Measurements from ENCODE around the gene MTA1.

MTA1 gene

DNA sequence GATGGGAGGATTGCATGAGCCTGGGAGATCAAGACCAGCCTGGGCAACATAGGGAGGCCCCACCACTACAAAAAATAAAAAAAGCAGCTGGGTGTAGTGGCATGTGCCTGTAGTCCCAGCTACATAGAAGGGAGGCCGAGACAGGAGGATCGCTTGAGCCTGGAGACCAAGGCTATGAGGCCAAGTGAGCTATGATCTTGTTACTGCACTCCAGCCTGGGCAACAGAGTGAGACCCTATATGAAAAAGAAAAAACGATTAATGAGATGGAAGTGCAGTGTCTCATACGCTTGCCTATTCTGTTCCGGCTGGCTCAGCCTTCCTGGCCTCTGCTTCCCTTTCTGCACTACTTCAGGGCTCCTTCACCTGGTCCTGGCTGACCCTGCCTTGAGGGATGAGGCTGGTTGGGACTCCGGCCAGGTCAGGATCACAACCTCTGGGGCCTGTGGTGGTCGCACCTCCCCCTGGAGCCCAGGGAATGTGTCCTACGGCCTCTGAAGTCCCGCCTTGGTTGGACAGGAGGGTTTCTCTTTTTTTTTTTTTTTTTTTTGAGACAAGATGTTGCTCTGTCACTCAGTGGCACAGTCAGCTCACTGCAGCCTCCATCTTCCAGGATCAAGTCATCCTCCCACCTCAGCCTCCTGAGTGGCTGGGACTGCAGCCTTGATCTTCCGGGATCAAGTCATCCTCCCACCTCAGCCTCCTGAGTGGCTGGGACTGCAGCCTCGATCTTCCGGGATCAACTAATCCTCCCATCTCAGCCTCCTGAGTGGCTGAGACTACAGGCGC lies 82.1 kb downstream of the MTA1 start:
- DNase-seq, result no peak

DNA sequence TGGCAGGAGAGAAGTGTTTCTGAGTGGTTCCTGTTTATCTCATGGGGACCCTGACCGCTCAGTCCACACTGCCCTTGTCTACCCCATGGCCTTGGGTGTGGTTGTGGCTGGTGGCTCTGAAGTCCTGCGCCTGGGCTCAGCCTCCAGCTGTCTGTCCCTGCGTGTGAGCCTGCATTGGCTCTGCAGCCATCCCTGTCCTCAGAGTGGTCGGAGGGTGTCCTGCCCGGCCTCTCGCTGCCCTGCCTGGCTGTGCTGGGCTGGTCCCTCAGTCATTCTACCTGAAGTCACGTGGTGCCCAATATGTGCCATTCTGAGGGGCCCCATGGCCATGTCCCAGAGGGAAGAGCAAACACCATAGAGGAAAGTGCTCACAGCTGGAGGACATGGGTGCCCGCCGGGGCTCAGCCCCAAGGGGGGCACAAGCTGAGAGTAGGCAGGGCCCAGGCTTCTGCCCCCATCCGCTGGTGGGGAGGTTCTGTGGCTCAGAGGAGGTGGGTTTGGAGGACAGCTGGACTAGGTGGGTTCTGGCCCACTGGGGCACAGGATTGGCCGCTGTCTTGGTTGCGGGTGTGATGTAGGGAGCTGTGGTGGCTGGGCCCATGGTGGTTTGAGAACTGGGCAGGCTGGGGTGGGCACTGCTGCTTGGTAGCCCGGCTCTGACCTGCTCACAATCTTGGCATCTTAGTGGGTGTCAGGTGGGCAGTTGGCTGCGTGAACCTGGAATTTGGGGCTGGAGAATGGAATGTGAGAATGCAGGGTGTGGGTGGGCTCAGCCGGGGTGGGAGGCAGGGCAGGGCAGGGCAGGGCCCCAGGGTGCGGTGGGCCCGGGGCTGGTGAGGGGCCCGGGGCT lies 83.0 kb downstream of the MTA1 start:
- DNase-seq, result no peak

DNA sequence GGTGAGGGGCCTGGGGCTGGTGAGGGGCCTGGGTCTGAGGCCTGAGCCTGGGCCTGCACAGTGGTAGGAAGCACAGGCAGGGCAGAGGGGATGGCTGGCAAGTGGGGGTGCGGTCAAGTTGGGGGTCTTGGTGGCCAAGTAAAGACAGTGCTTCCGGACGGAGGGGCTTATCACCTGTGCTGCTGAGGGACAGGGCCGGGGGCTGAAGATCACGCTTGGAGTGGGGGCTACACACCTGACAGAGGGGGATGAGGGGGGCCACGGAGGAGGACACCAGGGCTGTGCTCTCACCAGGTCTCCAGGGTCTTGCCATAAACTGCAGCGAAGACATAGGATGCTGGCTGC lies 83.6 kb downstream of the MTA1 start:
- no peak for DNase-seq

DNA sequence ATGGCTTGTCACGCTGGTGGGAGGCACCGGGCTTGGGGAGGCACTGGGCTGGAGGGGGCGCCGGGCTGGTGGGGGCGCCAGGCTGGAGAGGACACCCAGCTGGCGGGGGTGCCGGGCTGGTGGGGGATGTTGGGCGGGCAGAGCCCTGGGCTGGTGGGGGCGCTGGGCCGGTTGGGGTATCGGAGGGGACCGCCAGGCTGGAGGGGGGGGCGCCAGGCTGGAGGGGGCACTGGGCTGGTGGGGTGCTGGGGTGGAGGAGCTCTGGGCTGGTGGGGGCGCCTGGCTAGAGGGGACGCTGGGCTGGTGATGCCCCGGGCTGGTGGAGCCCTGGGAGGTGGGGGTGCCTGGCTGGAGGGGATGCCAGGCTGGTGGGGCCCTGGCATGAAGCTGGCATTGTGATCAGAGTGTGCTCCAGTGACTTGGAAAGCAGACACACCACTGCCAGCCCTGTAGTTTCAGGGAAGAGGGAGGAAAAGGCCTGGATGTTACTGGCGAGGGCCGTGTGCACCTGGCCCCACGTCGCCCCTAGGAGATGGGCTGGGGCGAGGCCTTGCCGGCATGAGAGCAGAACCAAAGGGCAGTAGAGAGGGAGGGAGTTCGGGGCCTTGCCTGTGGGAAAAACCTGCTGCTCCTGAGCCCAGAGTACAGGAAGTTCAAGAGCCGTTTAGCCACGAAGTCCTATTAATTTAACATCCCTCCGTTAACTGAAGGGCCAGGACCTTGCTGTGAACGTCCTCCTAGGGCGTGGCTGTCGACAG lies 84.5 kb downstream of the MTA1 start:
- DNase-seq, result no peak

DNA sequence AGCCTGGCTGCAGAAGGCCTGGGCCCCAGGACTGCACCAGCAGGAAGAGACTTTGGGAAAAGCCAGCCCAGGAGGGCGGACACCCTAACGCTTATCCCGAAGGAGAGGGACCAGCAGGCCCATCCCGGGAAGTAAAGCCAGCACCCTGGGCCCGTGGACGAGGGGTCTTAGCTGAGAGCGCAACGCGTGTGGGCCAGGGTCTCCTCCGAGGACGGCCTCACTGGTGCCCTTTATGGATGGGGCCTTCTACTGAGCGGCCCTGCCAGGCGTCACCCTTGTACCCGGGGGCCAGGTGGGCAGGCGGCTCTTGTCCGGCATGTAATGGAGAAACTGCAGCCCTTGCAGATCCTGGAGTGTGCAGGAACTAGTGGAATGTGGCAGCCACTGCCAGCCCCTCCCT lies 85.5 kb downstream of the MTA1 start:
- no peak for DNase-seq

GRCh38 chr14:105507247-105507646 lies 87.6 kb downstream of the MTA1 start:
- DNase-seq, result no peak

- no peak for DNase-seq
These were observed 88.4 kb downstream of the MTA1 start for GRCh38 chr14:105508069-105508468.

DNA sequence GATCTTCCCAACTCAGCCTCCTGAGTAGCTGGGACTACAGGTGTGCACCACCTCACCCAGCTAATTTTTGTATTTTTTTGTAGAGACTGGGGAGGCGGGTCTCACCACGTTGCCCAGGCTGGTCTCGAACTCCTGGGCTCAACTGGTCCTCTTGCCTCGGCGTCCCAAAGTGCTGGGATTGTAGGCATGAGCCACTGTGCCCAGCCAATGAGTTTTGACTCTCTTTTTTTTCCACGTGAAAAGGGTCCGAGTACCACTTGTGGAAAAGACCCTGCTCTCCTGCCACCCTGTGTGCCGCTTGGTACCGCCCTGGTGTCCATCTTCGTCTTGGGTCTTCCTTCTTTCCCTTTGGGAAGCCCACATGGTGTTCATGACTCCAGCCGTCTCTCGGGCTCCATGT lies 89.0 kb downstream of the MTA1 start:
- no peak for DNase-seq

- no peak for DNase-seq
These were observed 97.5 kb downstream of the MTA1 start for GRCh38 chr14:105517096-105517495.

- DNase-seq, result no peak
These were observed 100.5 kb downstream of the MTA1 start for GRCh38 chr14:105519946-105520698.

Measured in NCI-H1105 treated with DMSO at 0.1 percent for 48 hours (cell line).